Upper lobe of left lung (tissue), 6 donors: ENCODE results near the gene THUMPD2. TPM values are rescaled to one million over a fixed set of nuclear protein-coding genes. Genes with fewer than 3 reads are reported as not detected.

Experiments used
- ATAC-seq, 2 donors: fragments of 200-7000 bp; cut with Tn5 transposase; one replicate each; pipeline ENCODE4 v1.9.1; 2022; ENCODE audit warnings: mild to moderate bottlenecking in 2 of 2, moderate library complexity in 2 of 2; ENCODE audit not compliant: low FRiP score in 2 of 2
- DNase-seq, 2 donors: peaks; one replicate each; pipeline ENCODE4 v3.0.0-alpha.2; 2019 to 2020
- H3K27ac ChIP-seq, 4 donors: fragments of 200-600 bp; sonication (generic); one replicate each; pipeline ENCODE4 v1.5.1; 2016 to 2019
- H3K27me3 ChIP-seq, 4 donors: fragments of 200-600 bp; sonication (generic); one replicate each; pipeline ENCODE4 v1.5.1; 2017 to 2019
- H3K36me3 ChIP-seq, 4 donors: fragments of 200-600 bp; sonication (generic); one replicate each; pipeline ENCODE4 v1.5.1; 2016 to 2019
- H3K4me1 ChIP-seq, 4 donors: fragments of 200-600 bp; sonication (generic); one replicate each; pipeline ENCODE4 v1.5.1; 2018 to 2019
- H3K4me3 ChIP-seq, 4 donors: fragments of 200-600 bp; sonication (generic); one replicate each; pipeline ENCODE4 v1.5.1; 2017 to 2019; ENCODE audit warnings: mild to moderate bottlenecking in 2 of 4, moderate library complexity in 1 of 4
- H3K9me3 ChIP-seq, 4 donors: fragments of 200-600 bp; sonication (generic); one replicate each; pipeline ENCODE4 v1.5.1; 2018 to 2019
- EP300 ChIP-seq, 4 donors: sonication (generic); formaldehyde crosslinking; IDR thresholded peaks; one replicate each; pipeline ENCODE4 v1.5.1; 2017; ENCODE audit warnings: antibody characterized with exemption in 4 of 4, control low read depth in 2 of 4
- POLR2A ChIP-seq, 4 donors: fragments of 450-650 bp; IDR thresholded peaks; one replicate each; pipeline ENCODE4 v1.5.1; 2016 to 2017; ENCODE audit warnings: antibody characterized with exemption in 4 of 4, mild to moderate bottlenecking in 2 of 4
- POLR2AphosphoS5 ChIP-seq, 2 donors: sonication (generic); formaldehyde crosslinking; IDR thresholded peaks; one replicate each; pipeline ENCODE4 v1.5.1; 2017; ENCODE audit warnings: antibody characterized with exemption in 2 of 2
- WGBS, 2 donors: methylation state at CpG; one replicate each; pipeline ENCODE4 v1.1.5; 2017 to 2018; 5-methylcytosine and 5-hydroxymethylcytosine counted together
- total RNA-seq, 6 donors: library from RNA; depleted of rRNA in 4 of 6; stranded (reverse); fragments of >200 nt in 4 of 6; gene quantifications; one replicate each; pipeline versions ENCODE4 v1.1.0 to v1.2.1, GENCODE V29; 2016 to 2021
- TF ChIP-seq, protein P1 (sequence below), 6 experiments: fragments of 450-650 bp in 4 of 6; fragments of 200-600 bp in 2 of 6; sonication (generic) in 2 of 6; IDR thresholded peaks; one replicate each; pipeline ENCODE4 v1.5.1; 2016 to 2019; ENCODE audit warnings: antibody characterized with exemption in 6 of 6
- donor health status: DM: no; HTN: no; CAD: no; lungs with moderate emphysema.
- donor health status: DM: no; HTN: yes; CAD: no; lungs with severe emphysema.

The THUMPD2 gene
- total RNA-seq, 6 donors from 2014 or later = 6.7 to 43.0 (median 10.9) TPM

DNA sequence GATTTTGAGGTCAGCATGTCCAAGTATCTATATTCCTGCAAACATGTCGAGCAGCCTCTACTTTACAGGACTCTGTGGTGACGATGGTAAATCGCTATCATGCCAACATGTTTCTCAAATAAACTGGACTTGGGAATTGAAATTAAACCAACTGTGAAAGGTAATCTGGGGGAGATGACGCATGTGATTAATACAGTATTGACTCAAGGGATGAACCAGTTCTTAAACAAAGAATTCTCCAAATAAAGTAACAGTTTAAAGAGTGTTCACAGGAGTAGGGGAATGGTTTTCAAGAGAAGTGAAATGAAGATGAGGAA is 54.3 kb downstream of the THUMPD2 start:
- Histone ChIP-seq H3K27ac (no peak overlapping the region), H3K9me3 (no peaks in the 10 kb centered on the region), H3K27me3 (no peaks in the 10 kb centered on the region), H3K4me3 (no peak overlapping the region), H3K4me1 (no peaks in the 10 kb centered on the region), H3K36me3 (no peaks in the 10 kb centered on the region)
- TF ChIP-seq POLR2A (IDR thresholded peaks at IDR 0.05) (no peak), EP300 (IDR thresholded peaks at IDR 0.05) (no peak), POLR2AphosphoS5 (IDR thresholded peaks at IDR 0.05) (no peak)
- TF ChIP-seq, protein P1, sequence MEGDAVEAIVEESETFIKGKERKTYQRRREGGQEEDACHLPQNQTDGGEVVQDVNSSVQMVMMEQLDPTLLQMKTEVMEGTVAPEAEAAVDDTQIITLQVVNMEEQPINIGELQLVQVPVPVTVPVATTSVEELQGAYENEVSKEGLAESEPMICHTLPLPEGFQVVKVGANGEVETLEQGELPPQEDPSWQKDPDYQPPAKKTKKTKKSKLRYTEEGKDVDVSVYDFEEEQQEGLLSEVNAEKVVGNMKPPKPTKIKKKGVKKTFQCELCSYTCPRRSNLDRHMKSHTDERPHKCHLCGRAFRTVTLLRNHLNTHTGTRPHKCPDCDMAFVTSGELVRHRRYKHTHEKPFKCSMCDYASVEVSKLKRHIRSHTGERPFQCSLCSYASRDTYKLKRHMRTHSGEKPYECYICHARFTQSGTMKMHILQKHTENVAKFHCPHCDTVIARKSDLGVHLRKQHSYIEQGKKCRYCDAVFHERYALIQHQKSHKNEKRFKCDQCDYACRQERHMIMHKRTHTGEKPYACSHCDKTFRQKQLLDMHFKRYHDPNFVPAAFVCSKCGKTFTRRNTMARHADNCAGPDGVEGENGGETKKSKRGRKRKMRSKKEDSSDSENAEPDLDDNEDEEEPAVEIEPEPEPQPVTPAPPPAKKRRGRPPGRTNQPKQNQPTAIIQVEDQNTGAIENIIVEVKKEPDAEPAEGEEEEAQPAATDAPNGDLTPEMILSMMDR (IDR thresholded peaks at IDR 0.05) = no peak
- WGBS, 2 donors = 84 to 95% methylated on average over 4 of the region's 4 CpGs
- ATAC-seq (no peak), DNase-seq (no peak)

DNA sequence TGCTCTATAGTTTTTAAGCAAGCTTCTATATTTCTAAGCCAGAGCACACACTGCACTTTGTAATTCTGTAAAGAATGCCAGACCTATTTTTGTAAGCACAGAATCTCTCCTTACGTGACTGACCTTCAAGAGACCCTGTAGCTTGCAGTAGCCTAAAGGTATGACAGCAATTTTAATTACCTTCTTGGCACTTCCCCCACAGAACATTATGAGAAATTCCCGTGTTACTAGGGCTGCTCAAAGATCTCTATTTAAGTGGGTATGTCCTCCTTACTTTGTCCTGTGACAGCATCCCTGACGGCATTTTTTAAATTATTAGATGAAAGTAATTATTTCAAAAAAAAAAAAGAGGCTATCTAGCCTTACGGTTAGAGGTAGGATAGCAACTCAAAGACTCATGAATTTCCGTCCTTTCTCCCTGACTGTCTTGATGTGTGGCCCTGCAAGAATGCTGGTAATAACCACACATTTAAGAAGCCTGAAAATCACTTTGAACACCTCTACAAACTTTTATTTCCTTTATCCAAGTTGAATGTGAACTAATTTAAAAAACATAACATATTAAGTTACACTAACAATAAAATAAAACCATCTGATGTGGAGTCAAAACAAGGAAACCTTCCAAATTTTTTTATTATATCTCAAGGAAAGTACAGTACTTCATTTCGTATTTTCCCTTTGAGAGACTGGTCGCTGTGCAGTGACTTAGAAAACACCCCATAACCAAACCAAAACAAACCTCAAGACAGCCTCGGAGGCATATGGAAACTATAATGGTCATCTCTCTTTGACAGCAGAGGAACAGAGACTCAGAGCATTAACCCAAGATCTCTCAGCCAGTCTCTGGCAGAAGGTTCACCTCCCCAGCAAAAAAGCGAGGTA is 54.9 kb downstream of the THUMPD2 start:
- ATAC-seq (no peak), DNase-seq (no peak)
- Histone ChIP-seq H3K27me3 (no peaks in the 10 kb centered on the region), H3K4me3 (no peak overlapping the region), H3K9me3 (no peaks in the 10 kb centered on the region), H3K4me1 (no peaks in the 10 kb centered on the region), H3K36me3 (no peaks in the 10 kb centered on the region), H3K27ac (no peak overlapping the region)
- WGBS, 2 donors = 77 to 79% methylated on average over 9 of the region's 9 CpGs
- TF ChIP-seq EP300 (IDR thresholded peaks at IDR 0.05) = no peak
- TF ChIP-seq, protein P1 (IDR thresholded peaks at IDR 0.05) = no peak
- TF ChIP-seq POLR2AphosphoS5 (IDR thresholded peaks at IDR 0.05) = no peak
- TF ChIP-seq POLR2A (IDR thresholded peaks at IDR 0.05) = no peak

DNA sequence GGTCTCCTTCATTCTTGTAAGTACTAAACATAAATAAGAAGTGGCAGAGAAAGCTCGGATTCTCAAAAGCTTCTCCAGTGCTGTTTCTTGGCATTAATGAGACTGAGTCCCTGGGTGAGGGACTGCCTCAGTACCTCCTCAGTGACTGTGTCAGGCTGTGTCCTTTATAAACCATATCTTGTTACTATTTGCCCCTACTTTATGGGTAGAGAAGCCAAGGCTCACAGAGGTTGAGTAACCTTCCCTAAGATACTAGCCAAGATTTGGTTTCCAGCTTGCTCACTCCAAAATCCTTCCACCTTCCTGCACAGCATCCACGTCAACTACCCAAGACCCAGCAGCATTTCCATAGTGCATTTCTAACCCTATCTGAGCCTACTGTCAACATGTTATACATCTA is 55.6 kb downstream of the THUMPD2 start:
- no peak for ATAC-seq
- no peak for DNase-seq
- Histone ChIP-seq H3K36me3 (no peaks in the 10 kb centered on the region), H3K4me1 (no peaks in the 10 kb centered on the region), H3K27me3 (no peaks in the 10 kb centered on the region), H3K9me3 (no peaks in the 10 kb centered on the region), H3K4me3 (no peak overlapping the region), H3K27ac (no peak overlapping the region)
- no peak for TF ChIP-seq EP300 (IDR thresholded peaks at IDR 0.05)
- TF ChIP-seq POLR2AphosphoS5 (IDR thresholded peaks at IDR 0.05) = no peak
- WGBS, 2 donors = 80 to 87% methylated on average over 2 of the region's 2 CpGs

DNA sequence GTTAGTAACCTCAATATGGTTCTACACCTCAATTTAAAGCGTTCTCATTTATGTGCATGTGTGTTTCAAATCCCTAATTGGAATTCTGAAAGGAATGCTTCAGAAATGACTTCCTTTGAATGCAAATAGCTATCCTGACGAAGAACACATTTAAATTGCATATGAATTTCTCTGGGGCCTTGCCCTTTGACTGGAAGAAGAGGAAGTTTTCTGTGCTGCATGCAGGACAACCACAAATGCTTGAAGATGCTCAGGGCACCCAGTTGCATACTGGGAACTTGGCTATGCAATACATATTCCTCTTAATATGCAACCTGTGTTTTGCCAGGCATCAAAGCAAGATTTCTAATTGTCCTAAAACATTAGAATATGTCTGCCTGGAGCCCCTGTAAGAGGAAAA is 58.1 kb downstream of the THUMPD2 start:
- WGBS, 2 donors = 91 to 95% methylated on average over 2 of the region's 2 CpGs
- Histone ChIP-seq H3K36me3 (no peaks in the 10 kb centered on the region), H3K4me1 (no peaks in the 10 kb centered on the region), H3K27me3 (no peaks in the 10 kb centered on the region), H3K9me3 (no peaks in the 10 kb centered on the region), H3K27ac (no peak overlapping the region), H3K4me3 (no peak overlapping the region)
- DNase-seq (no peak), ATAC-seq (no peak)
- no peak for TF ChIP-seq POLR2A (IDR thresholded peaks at IDR 0.05)
- TF ChIP-seq EP300 (IDR thresholded peaks at IDR 0.05) = no peak
- TF ChIP-seq POLR2AphosphoS5 (IDR thresholded peaks at IDR 0.05) = no peak
- TF ChIP-seq, protein P1 (IDR thresholded peaks at IDR 0.05) = no peak

DNA sequence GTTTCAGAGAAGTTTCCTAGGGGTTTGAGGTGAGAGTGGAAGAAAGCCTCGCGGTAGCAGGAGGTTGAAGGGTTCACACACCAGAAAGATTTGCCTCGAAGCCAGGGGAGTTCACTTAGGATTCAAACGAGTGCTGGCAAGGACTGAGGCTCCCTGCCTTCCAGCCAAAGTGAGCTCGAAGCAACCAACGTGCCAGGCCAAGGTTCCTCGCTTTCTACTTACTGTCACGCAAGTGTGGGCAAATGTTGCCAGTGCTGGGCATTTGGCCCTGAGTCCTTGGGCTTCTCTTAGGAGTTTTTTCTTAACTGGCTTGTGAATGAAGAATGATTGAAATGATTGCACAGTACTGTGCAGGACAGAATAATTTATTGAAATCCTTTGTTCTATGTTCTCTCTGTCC is 59.7 kb downstream of the THUMPD2 start:
- ATAC-seq (no peak), DNase-seq (no peak)
- Histone ChIP-seq H3K27me3 (no peaks in the 10 kb centered on the region), H3K36me3 (no peaks in the 10 kb centered on the region), H3K9me3 (no peaks in the 10 kb centered on the region), H3K4me1 (no peaks in the 10 kb centered on the region), H3K27ac (no peak overlapping the region), H3K4me3 (no peak overlapping the region)
- TF ChIP-seq POLR2A (IDR thresholded peaks at IDR 0.05) (no peak), EP300 (IDR thresholded peaks at IDR 0.05) (no peak), POLR2AphosphoS5 (IDR thresholded peaks at IDR 0.05) (no peak)
- TF ChIP-seq, protein P1 (IDR thresholded peaks at IDR 0.05) = no peak
- WGBS, 2 donors = 83 to 87% methylated on average over 8 of the region's 8 CpGs
